Parathyroid adenoma (tissue), 2 donors: ENCODE results near the gene FMNL1.

ENCODE experiments used
- H2AFZ ChIP-seq: fragments of 300-600 bp; sonication (generic); one replicate; pipeline ENCODE4 v1.7.0; 2017; ENCODE audit warnings: antibody characterized with exemption, mild to moderate bottlenecking
- H3K27ac ChIP-seq: fragments of 300-600 bp; sonication (generic); one replicate; pipeline ENCODE4 v1.7.0; 2017
- H3K27me3 ChIP-seq: fragments of 300-600 bp; sonication (generic); one replicate; pipeline ENCODE4 v1.7.0; 2017; ENCODE audit warnings: low read length; ENCODE audit not compliant: control insufficient read depth, insufficient read depth
- H3K36me3 ChIP-seq: fragments of 300-600 bp; sonication (generic); one replicate; pipeline ENCODE4 v1.7.0; 2017; ENCODE audit warnings: low read length; ENCODE audit not compliant: control insufficient read depth, insufficient read depth
- H3K4me1 ChIP-seq: fragments of 300-600 bp; sonication (generic); one replicate; pipeline ENCODE4 v1.7.0; 2017; ENCODE audit warnings: control low read depth
- H3K4me2 ChIP-seq: fragments of 300-600 bp; sonication (generic); one replicate; pipeline ENCODE4 v1.7.0; 2017; ENCODE audit warnings: low read length
- H3K4me3 ChIP-seq: fragments of 300-600 bp; sonication (generic); one replicate; pipeline ENCODE4 v1.7.0; 2017; ENCODE audit warnings: low read depth, low read length
- H3K79me2 ChIP-seq: fragments of 300-600 bp; sonication (generic); one replicate; pipeline ENCODE4 v1.7.0; 2017; ENCODE audit warnings: control low read depth
- H3K9ac ChIP-seq: fragments of 300-600 bp; sonication (generic); one replicate; pipeline ENCODE4 v1.7.0; 2017; ENCODE audit warnings: mild to moderate bottlenecking
- H3K9me3 ChIP-seq: fragments of 300-600 bp; sonication (generic); one replicate; pipeline ENCODE4 v1.7.0; 2017; ENCODE audit warnings: low read length; ENCODE audit not compliant: control insufficient read depth
- TF ChIP-seq, protein P1 (sequence below): fragments of 300-600 bp; sonication (generic); IDR thresholded peaks from one replicate; pipeline ENCODE4 v1.7.0; 2017; ENCODE audit warnings: antibody characterized with exemption, mild to moderate bottlenecking
- donor health status: primary hyperparathyroidism.

FMNL1 gene

DNA sequence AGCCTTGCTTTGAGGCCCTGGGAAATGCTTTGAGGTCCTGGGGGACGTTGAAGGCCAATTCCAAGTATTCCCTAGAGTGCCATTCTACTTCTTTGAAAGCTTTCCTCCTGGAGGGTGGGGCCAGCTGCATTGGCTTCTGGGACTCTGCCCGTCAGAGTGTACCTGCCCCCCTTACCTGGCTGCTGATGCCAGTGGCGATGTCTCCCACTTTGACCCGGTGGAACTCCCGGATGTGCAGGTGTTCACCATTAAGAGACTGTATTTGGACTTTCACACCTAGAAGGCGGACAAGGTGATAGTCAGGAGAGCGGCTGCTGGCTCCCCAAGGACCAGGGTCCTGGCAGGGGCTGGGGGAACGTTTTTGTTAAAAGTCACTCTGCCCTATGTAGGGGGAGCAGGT, 43.3 kb downstream of the FMNL1 start:
- Histone ChIP-seq H3K27me3 (no peaks in the 10 kb centered on the region), H3K36me3 (no peaks in the 10 kb centered on the region), H3K27ac (no peak overlapping the region), H3K79me2 (no peaks in the 10 kb centered on the region), H3K4me2 (no peak overlapping the region), H3K9ac (no peak overlapping the region), H3K4me1 (peaks cover 5% of the 10 kb centered on the region), H2AFZ (no peak overlapping the region), H3K9me3 (no peaks in the 10 kb centered on the region), H3K4me3 (no peak overlapping the region)
- TF ChIP-seq, protein P1, sequence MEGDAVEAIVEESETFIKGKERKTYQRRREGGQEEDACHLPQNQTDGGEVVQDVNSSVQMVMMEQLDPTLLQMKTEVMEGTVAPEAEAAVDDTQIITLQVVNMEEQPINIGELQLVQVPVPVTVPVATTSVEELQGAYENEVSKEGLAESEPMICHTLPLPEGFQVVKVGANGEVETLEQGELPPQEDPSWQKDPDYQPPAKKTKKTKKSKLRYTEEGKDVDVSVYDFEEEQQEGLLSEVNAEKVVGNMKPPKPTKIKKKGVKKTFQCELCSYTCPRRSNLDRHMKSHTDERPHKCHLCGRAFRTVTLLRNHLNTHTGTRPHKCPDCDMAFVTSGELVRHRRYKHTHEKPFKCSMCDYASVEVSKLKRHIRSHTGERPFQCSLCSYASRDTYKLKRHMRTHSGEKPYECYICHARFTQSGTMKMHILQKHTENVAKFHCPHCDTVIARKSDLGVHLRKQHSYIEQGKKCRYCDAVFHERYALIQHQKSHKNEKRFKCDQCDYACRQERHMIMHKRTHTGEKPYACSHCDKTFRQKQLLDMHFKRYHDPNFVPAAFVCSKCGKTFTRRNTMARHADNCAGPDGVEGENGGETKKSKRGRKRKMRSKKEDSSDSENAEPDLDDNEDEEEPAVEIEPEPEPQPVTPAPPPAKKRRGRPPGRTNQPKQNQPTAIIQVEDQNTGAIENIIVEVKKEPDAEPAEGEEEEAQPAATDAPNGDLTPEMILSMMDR: no peak

DNA sequence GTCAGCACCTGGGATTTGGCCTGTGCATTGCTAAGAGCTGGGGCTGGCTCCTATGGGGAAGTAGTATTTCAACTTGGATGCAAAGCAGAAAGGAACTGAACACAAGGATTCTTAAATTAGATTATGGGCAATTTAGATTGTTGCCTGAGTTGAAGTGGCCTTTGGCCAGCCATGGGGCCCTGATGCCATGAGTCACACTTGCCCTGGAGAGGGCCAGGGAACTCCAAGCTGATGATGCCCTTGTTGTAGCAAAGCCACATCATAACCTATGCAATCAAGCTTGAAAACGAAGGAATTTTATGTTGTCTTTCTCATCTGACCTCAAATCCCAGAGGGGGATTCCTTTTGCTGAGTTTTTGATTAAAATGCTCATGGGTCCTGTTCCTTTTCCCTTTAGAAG, 44.1 kb downstream of the FMNL1 start:
- H2AFZ ChIP-seq: no peak overlapping the region
- peaks cover 5% of the 10 kb centered on the region for H3K4me1 ChIP-seq
- no peaks in the 10 kb centered on the region for H3K27me3 ChIP-seq
- no peak overlapping the region for H3K9ac ChIP-seq
- TF ChIP-seq, protein P1: no peak
- H3K4me3 ChIP-seq: no peak overlapping the region
- no peaks in the 10 kb centered on the region for H3K36me3 ChIP-seq
- H3K9me3 ChIP-seq: no peaks in the 10 kb centered on the region
- H3K27ac ChIP-seq: no peak overlapping the region
- H3K4me2 ChIP-seq: no peak overlapping the region
- no peaks in the 10 kb centered on the region for H3K79me2 ChIP-seq

DNA sequence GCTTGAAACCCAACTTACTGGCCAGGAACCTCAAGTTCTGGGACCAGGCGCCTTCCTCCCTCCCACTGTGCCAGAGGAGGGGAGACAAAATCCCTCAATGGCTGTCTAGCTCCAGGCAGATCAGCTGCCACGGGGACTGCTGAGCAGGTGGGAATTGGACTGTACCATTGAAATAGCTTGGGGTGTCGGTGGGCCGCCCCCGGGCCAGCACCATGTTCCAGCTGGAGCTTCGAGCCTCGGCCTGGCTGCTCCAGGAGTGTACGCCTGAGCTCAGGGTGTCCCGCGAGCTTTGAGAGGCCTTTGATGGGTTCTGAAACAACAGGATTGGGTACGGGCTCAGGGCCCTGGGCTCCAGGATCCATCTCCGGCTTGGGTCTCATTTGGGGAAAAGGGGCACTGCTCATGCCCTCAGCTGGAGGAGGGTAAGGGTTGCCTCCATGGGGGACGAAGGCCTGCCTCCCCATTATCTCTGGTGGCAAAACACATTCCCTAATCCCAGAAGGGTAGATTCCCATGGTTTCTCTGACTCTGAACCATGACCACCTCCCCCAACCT, 44.8 kb downstream of the FMNL1 start:
- Histone ChIP-seq H2AFZ (no peak overlapping the region), H3K27me3 (no peaks in the 10 kb centered on the region), H3K9me3 (no peaks in the 10 kb centered on the region), H3K9ac (no peak overlapping the region), H3K36me3 (no peaks in the 10 kb centered on the region), H3K4me2 (no peak overlapping the region), H3K27ac (no peak overlapping the region), H3K4me3 (no peak overlapping the region), H3K79me2 (no peaks in the 10 kb centered on the region), H3K4me1 (peaks cover 5% of the 10 kb centered on the region)
- TF ChIP-seq, protein P1: no peak

DNA sequence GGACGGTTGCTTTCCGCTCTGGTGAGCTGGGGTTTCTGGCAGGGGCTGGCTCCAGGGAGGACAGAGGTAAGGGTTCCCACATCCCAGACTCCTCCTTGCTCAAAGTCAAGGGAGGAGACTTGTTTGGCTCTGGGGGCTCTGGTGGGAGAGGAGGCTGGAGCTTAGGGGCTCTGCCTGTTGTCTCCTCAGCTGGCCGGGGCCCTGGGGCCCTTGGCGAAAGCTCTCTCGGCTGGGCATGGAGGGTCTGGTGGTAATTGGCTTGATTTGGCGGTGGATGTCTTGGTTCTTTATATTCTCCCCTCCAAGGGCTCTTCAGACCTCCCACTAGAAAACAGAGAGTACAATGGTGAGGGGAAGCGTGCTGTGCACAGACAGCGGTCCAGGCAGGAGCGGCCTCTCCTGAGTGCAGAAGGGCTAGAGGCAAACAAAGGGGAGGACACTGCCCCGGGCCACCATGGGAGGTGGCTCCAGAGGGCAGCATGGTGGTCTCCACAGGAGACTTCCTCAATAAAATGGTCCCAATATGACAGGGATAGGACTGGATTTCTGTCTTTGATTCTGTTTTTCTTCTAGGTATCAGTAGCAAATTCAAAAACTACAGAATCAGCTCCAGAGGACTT, 45.9 kb downstream of the FMNL1 start:
- H3K36me3 ChIP-seq: no peaks in the 10 kb centered on the region
- no peak overlapping the region for H3K4me3 ChIP-seq
- H2AFZ ChIP-seq: no peak overlapping the region
- H3K27me3 ChIP-seq: no peaks in the 10 kb centered on the region
- no peaks in the 10 kb centered on the region for H3K9me3 ChIP-seq
- no peak overlapping the region for H3K4me2 ChIP-seq
- TF ChIP-seq, protein P1: no peak
- no peaks in the 10 kb centered on the region for H3K79me2 ChIP-seq
- H3K27ac ChIP-seq: no peak overlapping the region
- H3K9ac ChIP-seq: no peak overlapping the region
- peaks cover 2% of the 10 kb centered on the region for H3K4me1 ChIP-seq

DNA sequence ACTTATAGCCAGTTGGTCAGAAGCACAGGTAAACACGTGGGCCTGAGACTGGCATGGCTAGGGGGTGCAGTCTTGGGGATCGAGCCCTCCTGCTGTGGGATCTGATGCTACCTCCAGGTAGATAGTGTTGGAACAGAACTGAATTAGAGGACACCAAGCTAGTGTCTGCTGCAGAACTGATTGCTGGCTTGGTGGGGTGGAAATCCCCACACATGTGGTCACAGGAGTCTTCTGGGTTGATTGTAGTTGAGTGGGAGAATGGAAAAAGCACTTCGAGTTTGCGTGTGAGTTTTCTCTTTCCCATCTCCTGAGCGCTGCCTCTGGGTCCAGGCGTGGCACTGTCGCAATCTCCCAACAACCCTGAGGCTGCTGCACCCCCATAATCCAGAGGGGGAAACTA, 48.2 kb downstream of the FMNL1 start:
- Histone ChIP-seq H3K27ac (no peak overlapping the region), H3K79me2 (peaks cover 3% of the 10 kb centered on the region), H3K36me3 (no peaks in the 10 kb centered on the region), H3K4me3 (no peak overlapping the region), H3K4me2 (no peak overlapping the region), H3K9me3 (no peaks in the 10 kb centered on the region), H2AFZ (no peak overlapping the region), H3K9ac (no peak overlapping the region), H3K27me3 (no peaks in the 10 kb centered on the region), H3K4me1 (no peaks in the 10 kb centered on the region)
- TF ChIP-seq, protein P1: no peak
